ENCODE measurements around the gene PLXNA4. TPM values are rescaled to one million over a fixed set of nuclear protein-coding genes. Genes with fewer than 3 reads are reported as not detected.

Gene PLXNA4
- total RNA-seq, 1 experiment from 2014 or later, result not detected

DNA sequence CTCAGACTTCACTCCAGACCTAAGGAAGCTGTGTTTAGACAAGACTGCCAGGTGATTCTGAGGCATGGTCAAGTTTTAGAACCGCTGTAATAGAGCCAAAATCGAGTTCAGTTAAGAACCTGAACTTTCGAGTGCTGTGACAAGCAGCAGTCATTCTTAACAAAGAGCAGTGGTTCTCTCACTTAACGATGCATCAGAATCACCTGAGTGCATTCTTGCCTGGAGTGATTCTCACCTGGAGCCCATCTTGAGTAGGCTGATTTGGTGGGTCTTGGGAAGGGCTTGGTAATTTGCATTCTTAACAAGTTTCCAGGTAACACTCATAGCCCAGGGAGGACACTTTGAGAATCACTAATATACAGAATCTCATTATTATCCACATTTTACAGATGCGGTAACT is 44.7 kb downstream of the PLXNA4 start:
- RAD21 ChIA-PET (ENCODE audit: low non-redundant PET in 1 of 2, low total read pairs in 2 of 2, uncharacterized antibody in 2 of 2, unreplicated experiment in 2 of 2), result no interaction called here
- CTCF ChIA-PET, result no interaction called here
- H3K9me3 ChIP-seq (ENCODE audit: control insufficient read depth in 1 of 2, insufficient read depth in 1 of 2, low read depth in 1 of 2, low read length in 2 of 2), result no peaks in the 10 kb centered on the region
- no peaks in the 10 kb centered on the region for H3K79me2 ChIP-seq (ENCODE audit: insufficient read depth, low read length)
- H3K9me2 ChIP-seq (ENCODE audit: insufficient read depth), result no peaks in the 10 kb centered on the region
- ATAC-seq, result no peak
- intact Hi-C loops (cut with micrococcal nuclease), result no loop called here
- H2AFZ ChIP-seq (ENCODE audit: low read depth, low read length, poor library complexity, severe bottlenecking), result no peak overlapping the region
- no peak for DNase-seq (ENCODE audit: low read depth, low spot score)
- no peak overlapping the region for H3K27ac ChIP-seq (ENCODE audit: low read depth, low read length)
- no peaks in the 10 kb centered on the region for H3K4me1 ChIP-seq (ENCODE audit: control insufficient read depth in 1 of 2, insufficient read depth in 2 of 2, low read length in 2 of 2)
- no peaks in the 10 kb centered on the region for H3K36me3 ChIP-seq (ENCODE audit: control insufficient read depth in 1 of 2, insufficient read depth in 2 of 2, low read length in 2 of 2)
- BruUV-seq (replicated peaks), result no TSS peak
- POLR2A ChIA-PET, result no interaction called here
- H3K27me3 ChIP-seq (ENCODE audit: insufficient read depth, low read length), result peaks cover 86% of the 10 kb centered on the region
- no peak overlapping the region for H3K9ac ChIP-seq (ENCODE audit: low read length)
- H3K4me2 ChIP-seq (ENCODE audit: low read length), result no peak overlapping the region
- no peaks in the 10 kb centered on the region for H4K20me1 ChIP-seq (ENCODE audit: insufficient read depth)
- TF ChIP-seq POLR2AphosphoS5 (IDR thresholded peaks at IDR 0.05; ENCODE audit: low read depth, low read length), result no peak
- TF ChIP-seq EGR1 (IDR thresholded peaks at IDR 0.05; ENCODE audit: low read depth), result no peak
- TF ChIP-seq SIN3A (IDR thresholded peaks at IDR 0.05; ENCODE audit: low read depth), result no peak
- TF ChIP-seq FOSL1 (IDR thresholded peaks at IDR 0.05; ENCODE audit: low read depth), result no peak
- no peak for TF ChIP-seq YY1 (IDR thresholded peaks at IDR 0.05; ENCODE audit: extremely low read depth, insufficient replicate concordance, low read depth, low read length)
- TF ChIP-seq TCF7L2 (IDR thresholded peaks at IDR 0.05; ENCODE audit: borderline replicate concordance, extremely low read depth, insufficient read depth, insufficient read length), result no peak
- TF ChIP-seq, protein P1, sequence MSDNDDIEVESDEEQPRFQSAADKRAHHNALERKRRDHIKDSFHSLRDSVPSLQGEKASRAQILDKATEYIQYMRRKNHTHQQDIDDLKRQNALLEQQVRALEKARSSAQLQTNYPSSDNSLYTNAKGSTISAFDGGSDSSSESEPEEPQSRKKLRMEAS (IDR thresholded peaks at IDR 0.05), result no peak
- TF ChIP-seq EZH2 (IDR thresholded peaks at IDR 0.05), result no peak
- no peak for TF ChIP-seq ZFX (IDR thresholded peaks at IDR 0.05)
- no peak overlapping the region for H3K4me3 ChIP-seq (replicated peaks in 1 of 2; ENCODE audit: low read depth in 1 of 2, low read length in 2 of 2)

DNA sequence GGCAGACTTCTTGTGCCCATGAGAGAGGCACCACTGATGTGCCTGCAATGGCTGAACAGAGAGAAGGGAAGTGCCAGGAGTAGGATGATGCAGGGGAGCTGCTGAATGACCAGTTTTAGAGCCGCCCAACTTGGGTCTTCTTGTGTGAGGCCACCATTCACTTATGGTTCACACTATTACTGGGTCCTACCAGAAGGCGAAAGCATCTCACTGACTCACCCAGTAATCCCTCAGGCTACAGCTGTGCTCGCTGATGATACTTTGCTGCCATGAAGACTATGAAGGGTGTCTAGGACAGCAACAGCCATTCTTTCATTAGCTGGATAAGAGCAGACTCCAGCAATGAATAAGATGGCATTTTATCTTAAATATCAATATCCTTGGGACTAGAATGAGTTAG is 47.6 kb downstream of the PLXNA4 start:
- no peak overlapping the region for H3K4me2 ChIP-seq (ENCODE audit: low read length)
- no peak overlapping the region for H3K9ac ChIP-seq (ENCODE audit: low read length)
- no peaks in the 10 kb centered on the region for H3K36me3 ChIP-seq (ENCODE audit: control insufficient read depth in 1 of 2, insufficient read depth in 2 of 2, low read length in 2 of 2)
- H2AFZ ChIP-seq (ENCODE audit: low read depth, low read length, poor library complexity, severe bottlenecking), result no peak overlapping the region
- H3K9me2 ChIP-seq (ENCODE audit: insufficient read depth), result no peaks in the 10 kb centered on the region
- intact Hi-C loops (cut with micrococcal nuclease), result no loop called here
- no peaks in the 10 kb centered on the region for H3K9me3 ChIP-seq (ENCODE audit: control insufficient read depth in 1 of 2, insufficient read depth in 1 of 2, low read depth in 1 of 2, low read length in 2 of 2)
- H4K20me1 ChIP-seq (ENCODE audit: insufficient read depth), result no peaks in the 10 kb centered on the region
- POLR2A ChIA-PET, result no interaction called here
- no peaks in the 10 kb centered on the region for H3K4me1 ChIP-seq (ENCODE audit: control insufficient read depth in 1 of 2, insufficient read depth in 2 of 2, low read length in 2 of 2)
- peaks cover 79% of the 10 kb centered on the region for H3K27me3 ChIP-seq (ENCODE audit: insufficient read depth, low read length)
- RAD21 ChIA-PET (ENCODE audit: low non-redundant PET in 1 of 2, low total read pairs in 2 of 2, uncharacterized antibody in 2 of 2, unreplicated experiment in 2 of 2), result no interaction called here
- CTCF ChIA-PET, result no interaction called here
- no peak overlapping the region for H3K27ac ChIP-seq (ENCODE audit: low read depth, low read length)
- no TSS peak for BruUV-seq (replicated peaks)
- no peak overlapping the region for H3K4me3 ChIP-seq (replicated peaks in 1 of 2; ENCODE audit: low read depth in 1 of 2, low read length in 2 of 2)
- H3K79me2 ChIP-seq (ENCODE audit: insufficient read depth, low read length), result no peaks in the 10 kb centered on the region
- DNase-seq (ENCODE audit: low read depth, low spot score) (no peak), ATAC-seq (no peak)
- TF ChIP-seq ELF1 (IDR thresholded peaks at IDR 0.05; ENCODE audit: borderline replicate concordance, low read depth) (no peak), SP1 (IDR thresholded peaks at IDR 0.05; ENCODE audit: low read depth) (no peak), ATF3 (IDR thresholded peaks at IDR 0.05) (no peak), SIN3A (IDR thresholded peaks at IDR 0.05; ENCODE audit: low read depth) (no peak), POLR2A (IDR thresholded peaks at IDR 0.05; ENCODE audit: borderline replicate concordance, extremely low read depth, insufficient read depth, insufficient read length) (no peak), SRF (IDR thresholded peaks at IDR 0.05; ENCODE audit: low read depth) (no peak), CEBPB (IDR thresholded peaks at IDR 0.05; ENCODE audit: low read depth) (no peak), RAD21 (IDR thresholded peaks at IDR 0.05; ENCODE audit: low read depth) (no peak), JUND (IDR thresholded peaks at IDR 0.05) (no peak), CBX3 (IDR thresholded peaks at IDR 0.05; ENCODE audit: low read depth) (no peak)
- TF ChIP-seq, protein P1 (IDR thresholded peaks at IDR 0.05), result no peak
- TF ChIP-seq, protein P2, sequence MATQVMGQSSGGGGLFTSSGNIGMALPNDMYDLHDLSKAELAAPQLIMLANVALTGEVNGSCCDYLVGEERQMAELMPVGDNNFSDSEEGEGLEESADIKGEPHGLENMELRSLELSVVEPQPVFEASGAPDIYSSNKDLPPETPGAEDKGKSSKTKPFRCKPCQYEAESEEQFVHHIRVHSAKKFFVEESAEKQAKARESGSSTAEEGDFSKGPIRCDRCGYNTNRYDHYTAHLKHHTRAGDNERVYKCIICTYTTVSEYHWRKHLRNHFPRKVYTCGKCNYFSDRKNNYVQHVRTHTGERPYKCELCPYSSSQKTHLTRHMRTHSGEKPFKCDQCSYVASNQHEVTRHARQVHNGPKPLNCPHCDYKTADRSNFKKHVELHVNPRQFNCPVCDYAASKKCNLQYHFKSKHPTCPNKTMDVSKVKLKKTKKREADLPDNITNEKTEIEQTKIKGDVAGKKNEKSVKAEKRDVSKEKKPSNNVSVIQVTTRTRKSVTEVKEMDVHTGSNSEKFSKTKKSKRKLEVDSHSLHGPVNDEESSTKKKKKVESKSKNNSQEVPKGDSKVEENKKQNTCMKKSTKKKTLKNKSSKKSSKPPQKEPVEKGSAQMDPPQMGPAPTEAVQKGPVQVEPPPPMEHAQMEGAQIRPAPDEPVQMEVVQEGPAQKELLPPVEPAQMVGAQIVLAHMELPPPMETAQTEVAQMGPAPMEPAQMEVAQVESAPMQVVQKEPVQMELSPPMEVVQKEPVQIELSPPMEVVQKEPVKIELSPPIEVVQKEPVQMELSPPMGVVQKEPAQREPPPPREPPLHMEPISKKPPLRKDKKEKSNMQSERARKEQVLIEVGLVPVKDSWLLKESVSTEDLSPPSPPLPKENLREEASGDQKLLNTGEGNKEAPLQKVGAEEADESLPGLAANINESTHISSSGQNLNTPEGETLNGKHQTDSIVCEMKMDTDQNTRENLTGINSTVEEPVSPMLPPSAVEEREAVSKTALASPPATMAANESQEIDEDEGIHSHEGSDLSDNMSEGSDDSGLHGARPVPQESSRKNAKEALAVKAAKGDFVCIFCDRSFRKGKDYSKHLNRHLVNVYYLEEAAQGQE (IDR thresholded peaks at IDR 0.05; ENCODE audit: low read depth), result no peak
